Activated CD4-positive, alpha-beta T cell treated with anti-CD3 and anti-CD28 coated beads, Interleukin-2, amount 50 U/mL, for 16 hours (primary cell): ENCODE measurements around the gene SHLD2.
"Not testable (repeated sequence)": the region's sequence is repeated elsewhere in the genome, so short reads cannot be mapped to it uniquely, and the experiment has no call there.

Experiments used
- DNase-seq: peaks from one replicate; pipeline ENCODE4 v3.0.0-alpha.2; 2020

The SHLD2 gene, protein sequence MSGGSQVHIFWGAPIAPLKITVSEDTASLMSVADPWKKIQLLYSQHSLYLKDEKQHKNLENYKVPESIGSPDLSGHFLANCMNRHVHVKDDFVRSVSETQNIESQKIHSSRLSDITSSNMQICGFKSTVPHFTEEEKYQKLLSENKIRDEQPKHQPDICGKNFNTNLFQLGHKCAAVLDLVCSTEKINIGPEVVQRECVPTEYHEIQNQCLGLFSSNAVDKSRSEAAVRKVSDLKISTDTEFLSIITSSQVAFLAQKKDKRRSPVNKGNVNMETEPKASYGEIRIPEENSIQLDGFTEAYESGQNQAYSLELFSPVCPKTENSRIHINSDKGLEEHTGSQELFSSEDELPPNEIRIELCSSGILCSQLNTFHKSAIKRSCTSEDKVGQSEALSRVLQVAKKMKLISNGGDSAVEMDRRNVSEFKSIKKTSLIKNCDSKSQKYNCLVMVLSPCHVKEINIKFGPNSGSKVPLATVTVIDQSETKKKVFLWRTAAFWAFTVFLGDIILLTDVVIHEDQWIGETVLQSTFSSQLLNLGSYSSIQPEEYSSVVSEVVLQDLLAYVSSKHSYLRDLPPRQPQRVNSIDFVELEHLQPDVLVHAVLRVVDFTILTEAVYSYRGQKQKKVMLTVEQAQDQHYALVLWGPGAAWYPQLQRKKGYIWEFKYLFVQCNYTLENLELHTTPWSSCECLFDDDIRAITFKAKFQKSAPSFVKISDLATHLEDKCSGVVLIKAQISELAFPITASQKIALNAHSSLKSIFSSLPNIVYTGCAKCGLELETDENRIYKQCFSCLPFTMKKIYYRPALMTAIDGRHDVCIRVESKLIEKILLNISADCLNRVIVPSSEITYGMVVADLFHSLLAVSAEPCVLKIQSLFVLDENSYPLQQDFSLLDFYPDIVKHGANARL

DNA sequence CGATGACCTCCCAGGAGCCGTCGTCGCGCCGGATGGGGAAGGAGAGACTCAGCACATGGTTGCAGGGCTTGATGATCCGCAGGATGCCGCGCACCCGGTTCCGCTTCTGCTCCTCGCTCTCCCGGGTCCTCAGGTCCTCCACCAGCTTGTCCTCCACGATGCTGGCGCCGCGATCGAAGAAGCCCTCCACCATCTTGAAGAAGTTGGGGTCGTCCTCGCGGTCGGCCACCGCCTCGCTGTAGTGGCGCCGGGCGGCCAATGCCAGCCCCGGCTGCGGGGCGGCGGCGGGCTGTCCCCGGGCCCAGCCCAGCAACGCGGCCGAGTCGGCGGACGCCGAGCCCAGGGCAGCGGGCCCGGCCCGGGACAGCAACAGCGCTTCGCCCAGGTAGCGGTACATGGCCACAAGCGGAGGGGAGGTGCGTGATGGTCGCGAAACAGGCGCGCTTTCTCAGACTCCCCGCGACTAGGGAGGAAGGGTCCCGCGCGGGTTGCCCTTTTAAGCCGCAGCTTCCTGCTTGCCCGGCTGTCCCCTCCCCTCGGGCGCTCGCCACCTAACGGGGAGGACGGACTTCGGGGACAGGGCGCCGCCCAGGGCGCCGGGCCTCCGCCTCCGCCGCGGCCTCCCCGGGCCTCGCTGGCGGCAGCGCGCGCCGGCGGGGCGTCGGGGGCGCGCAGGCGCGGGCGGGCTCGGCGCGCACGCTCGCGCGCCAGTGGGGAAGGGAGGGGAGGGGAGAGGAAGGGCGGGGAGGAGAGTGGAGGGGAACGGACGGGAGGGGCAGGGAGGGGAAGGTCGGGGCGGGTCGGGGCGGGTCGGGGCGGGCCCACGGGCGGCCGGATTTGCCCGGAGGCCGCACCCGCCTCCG is at the start of gene SHLD2, which contains the start of gene GLUD1:
SHLD2 (plus strand) TSS at position 834 of the 863 bp plus-strand sequence. CDS start 56,149 bp downstream, outside the sequence.
GLUD1 (minus strand) TSS at position 471 of the 863 bp plus-strand sequence; CDS start at position 397, 74 bp downstream.
- DNase-seq, result peak; percentile 95

DNA sequence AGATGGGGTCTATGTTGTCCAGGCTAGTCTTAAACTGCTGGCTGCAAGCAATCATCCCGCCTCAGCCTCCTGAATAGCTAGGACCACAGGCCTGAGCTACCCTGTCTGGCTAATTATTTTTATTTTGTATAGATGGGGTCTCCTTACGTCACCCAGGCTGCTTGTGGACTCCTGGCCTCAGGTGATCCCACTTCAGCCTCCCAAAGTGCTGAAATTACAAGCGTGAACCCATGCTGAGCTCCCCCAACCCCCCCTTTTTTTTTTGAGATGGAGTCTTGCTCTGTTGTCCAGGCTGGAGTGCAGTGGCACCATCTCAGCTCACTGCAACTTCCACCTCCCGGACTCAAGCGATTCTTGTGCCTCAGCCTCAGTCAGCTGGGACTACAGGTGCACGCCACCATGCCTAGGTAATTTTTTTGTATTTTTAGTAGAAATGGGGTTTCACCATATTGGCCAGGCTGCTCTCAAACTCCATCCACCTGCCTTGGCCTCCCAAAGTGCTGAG is 49.5 kb upstream of the SHLD2 start:
- no peak for DNase-seq

DNA sequence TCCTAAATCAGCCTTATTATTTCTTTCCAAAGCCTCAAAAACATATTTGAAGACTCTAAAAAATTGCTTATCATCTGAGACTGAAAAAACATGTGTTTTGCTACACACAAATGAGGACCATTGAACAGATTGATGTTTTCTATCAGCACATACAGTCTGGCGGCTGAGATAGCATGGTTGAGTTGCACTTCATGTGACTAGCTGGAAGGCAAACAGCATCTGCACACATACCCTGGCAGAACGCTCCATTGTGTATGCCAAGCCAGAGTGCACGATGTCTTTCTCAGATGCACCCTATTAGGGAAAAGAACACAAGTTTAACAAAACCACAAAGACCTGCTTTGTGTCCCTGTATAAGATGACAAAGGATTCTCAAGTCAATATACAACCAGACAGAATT is 41.9 kb upstream of the SHLD2 start:
- DNase-seq, result no peak

DNA sequence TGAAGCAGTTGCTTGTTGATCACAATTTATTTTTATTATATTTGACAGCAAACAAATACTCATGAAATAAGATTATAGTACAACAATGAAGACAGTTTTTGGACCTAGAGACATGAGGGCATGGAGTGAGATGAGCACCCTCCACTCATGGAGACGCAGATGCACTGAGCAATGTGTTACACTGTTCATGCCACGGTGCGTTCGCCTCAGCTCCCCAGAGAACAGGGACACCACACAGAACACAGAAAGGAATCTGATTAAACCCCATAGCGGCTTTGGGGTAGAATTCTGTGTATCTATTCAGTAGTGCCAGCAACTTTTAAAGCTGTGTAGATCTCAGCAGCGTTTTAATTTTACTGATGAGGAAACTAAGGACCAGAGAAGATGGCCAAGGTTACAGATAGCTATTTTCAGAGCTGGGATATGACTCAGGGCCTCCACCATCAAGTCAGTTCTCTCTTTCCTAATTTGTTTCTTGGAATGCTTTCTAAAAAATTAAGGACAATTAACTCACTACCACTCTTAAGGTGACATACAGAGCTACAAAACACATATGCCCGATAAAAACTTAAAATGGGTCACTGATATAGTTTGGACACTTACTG is 41.3 kb upstream of the SHLD2 start:
- no peak for DNase-seq

DNA sequence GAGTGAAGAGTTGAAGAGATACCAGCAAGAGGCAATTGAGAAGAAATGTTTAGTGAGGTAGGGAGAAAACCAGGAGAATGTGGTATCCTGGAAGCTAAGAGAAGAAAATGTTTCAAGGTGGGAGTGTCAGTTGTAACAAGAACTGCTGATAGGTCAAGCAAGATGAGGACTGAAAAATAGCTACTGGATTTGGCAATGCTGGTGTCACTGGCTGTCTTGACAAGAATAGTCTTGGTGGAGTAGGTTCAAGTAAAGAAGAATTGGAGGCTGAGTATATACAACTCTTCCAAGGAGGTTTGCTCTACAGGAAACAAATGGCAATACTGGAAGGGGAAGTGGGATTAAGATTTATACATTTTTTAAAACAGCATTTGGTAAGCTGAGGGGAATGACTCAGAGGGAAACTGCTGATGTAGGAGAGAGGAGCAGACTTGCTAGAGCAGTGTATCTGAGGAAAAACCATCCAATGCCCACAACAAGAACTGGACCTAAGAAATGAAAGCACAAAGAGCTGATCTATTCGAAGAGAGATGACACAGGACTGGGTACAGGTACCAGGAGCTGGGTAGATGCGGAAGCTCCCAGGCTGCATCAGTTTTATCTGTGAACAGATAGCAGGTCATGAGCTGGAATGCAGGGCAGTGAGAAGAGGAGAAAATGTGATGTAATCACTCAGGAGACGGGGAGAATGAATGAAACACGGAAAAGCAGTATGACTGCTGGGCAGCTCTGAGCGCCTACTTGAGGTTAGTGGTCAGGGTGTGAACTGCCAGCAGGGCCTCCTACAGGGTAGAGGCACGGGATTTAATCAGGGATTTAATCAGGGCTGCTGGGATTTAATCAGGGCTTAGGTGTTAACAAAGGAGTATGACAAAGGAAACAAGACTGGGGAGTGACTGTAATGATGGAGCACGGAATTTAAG is 40.4 kb upstream of the SHLD2 start:
- DNase-seq, result peak; percentile 70

DNA sequence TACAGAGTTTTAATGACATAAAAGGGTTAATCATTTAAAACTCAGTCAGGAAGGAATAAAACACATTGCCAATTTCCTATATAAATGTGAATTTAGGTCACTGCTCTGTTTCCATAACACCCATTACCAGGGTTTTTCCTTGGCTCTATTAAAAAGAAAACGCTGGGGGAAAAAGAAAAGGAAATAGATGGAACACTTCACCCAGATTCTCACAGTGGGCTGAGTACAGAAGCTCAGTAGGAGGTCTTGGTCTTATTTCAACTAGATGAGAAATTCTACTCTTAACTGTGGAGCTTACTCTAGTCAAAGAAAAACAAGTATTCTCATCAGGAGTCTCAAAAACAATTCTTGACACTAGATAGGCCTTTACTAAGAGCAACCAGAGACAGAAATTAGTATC is 36.8 kb upstream of the SHLD2 start:
- DNase-seq, result no peak

DNA sequence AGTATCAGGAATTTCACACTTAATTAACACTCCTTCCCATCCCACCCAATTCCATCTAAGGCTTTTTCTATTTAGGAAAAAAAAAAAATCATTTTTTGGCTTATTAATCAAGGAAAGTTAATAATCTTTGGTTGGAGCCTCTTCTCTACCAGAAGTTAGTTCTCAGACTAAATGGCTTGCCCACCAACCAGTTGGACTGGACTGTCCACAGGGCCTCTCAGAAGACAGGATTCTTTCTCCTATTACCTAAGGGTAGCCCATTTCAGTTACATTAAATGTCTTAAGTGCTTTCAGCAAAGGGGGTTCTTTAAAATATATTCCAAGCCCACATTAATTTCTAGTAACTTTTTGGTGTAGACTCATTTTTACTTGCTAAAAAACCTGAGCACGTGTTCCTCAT is 35.6 kb upstream of the SHLD2 start:
- no peak for DNase-seq

DNA sequence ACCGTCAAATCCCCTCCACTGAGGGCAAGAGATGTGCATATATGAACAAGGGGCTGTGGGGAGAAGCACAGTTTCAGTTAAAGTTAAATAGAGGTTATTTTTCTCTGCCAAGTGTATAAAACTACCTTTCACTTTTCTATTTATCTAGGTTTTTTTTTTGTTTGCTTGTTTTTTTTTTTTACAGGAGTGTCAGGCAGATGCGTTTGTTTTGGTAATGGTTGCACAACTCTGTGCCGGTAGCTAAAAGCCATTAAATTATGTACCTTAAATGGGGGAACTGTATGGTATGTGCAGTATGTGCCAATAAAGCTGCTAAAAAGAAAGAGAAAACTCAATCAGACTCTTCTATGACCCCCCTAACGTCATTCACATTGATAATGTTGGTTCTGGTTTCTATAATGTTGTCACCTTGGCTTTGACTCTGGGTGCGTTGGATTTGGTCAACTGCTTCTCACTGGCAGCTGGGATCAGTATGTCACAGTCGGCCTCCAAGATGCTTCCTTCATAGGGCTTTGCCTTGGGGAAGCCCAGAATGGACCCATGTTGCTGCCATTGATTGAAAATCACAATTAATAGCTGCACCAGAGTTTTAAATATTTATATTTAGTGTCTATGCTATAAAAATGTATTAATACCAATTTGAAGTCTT is 34.6 kb upstream of the SHLD2 start:
- DNase-seq, result no peak

DNA sequence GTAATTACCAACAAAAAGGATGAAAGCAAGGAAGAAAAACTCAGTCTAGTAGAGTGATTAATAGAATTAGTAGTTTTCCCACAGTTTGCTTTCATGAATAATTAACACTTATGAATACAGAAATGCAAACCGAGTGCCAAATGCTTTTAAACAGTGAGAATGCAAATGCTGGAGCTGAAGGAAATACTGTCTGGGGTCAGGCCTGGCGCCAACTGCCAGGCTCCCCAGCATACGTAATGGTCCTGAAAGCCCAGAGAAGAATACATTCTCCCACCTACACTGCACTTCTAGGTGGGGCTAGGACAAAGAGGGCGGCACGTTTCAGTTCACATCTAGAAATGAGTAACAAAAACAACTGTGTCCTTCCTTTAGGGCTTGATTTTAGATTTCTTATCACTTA is 30.4 kb upstream of the SHLD2 start:
- no peak for DNase-seq

DNA sequence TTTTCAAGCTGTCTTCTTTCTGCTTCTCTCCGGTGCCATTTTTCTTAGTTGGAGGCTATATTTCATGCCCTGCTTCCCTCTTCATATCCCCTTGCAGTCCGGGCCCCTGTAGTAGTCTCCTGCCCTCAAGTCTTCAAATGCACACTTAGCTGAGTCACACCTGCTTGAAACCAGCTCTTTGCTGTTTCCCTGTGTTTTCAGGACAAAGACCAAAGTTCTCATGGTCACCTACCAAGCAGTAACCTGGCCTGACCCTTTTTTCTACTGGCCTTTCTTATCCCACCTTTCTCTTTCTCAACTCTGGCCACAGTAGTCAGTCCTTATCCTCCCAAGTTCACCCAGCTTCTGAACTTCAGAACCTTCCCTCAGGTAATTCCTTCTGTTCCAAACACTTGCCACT is 28.8 kb upstream of the SHLD2 start:
- DNase-seq, result no peak

DNA sequence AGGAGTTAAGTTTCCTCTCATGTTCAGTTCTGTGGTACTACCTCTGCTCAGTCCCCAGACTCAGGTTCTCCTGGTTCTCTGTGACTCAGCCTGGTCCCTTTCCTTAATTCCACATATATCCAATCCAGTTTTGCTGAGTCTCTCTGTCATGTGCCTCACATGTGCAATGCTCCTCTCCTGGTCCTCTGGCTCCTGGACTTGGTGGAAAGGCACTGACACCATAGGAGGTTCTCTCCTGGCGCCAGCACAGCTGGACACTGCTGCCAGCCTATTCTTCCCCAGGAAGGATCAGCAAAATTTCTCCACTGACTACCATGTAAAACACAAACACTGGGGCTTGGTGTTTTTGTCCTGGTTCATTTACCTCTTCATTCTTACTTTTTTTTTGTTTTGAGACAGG is 28.1 kb upstream of the SHLD2 start:
- no peak for DNase-seq

DNA sequence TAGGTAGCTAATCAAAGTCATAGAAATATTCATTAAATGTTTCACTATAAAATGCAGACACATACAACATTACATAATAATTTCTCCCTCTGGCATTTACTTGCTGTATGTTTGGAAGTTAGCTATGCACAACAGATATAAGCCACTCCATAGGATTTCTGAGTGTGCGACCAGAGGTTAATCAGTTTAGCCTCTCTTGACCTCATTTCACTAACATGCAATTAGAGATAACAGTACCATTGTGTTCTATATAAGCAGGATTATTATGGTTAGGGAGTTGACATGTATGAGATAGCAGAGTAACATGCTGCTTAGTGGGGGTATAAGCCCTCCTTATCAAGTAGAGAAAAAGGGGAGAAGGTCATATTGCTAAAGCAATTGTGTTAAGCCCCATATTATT is 26.7 kb upstream of the SHLD2 start:
- DNase-seq, result no peak

DNA sequence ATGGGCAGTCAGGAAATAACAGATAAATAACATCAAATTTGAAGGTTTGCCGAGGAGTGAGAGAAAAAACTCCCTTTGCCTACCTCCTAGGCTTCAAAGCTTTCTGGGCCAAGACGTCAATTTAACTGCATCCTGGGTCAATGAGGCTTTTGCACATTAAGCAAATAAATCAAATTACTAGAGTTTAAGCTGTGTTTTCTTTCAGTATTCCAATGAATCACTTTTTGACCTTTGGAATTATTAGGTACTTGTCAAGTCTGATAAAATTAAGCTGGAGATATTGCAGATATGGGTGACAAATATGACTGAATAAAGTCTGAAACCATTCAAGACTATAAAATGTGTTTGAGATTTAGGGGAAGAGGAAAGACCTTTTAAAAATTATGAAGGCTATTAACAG is 22.6 kb upstream of the SHLD2 start:
- no peak for DNase-seq

DNA sequence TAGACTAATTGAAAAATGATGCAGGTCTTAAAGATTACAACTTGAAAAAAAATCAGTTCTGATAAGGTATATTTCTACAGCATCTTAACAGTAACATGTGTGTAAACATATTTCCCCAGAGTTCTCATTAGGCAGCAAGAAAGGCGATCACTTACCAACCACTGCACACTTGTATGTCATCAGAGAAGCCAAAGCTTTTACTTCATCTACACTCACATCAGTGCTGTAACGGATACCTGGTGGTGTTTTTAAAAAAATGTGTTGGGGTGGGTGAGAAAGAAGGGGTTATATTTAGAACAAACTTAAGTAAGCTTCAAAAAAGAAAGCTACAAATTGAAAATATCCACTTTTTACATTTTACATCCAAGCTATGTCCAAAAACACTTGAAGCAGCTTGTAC is 18.6 kb upstream of the SHLD2 start:
- DNase-seq, result not testable (repeated sequence)

DNA sequence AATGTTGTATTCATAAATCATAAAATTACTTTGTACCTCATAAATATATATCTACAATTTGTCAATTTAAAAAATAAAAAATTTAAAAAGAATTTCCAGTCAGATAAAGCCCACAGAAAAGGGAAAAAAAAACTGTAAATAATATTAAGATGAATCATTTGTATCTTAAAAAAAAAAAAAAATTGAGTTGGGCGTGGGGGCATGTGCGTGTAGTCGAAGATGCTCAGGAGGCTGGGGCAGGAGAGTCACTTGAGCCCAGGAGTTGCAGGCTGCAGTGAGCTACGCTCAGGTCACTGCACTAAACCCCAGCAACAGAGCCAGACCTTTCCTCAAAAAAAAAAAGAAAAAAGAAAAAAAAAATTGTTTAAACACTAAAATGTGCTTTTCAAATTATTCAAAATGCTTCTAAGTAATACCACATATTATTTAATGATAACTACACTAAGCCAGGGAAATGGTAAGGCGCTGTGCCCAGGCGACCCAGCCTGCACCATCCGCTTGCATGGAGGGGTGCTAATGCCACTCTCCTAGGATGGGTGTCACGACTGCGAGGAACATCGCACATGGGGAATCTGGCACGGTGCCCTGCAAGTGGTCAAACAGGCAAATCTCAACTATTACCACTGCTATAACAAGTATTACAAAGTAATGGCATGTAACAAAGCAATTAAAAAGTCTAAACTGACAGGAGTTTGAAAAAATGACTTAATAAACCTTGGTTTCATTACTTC is 15.7 kb upstream of the SHLD2 start:
- no peak for DNase-seq

DNA sequence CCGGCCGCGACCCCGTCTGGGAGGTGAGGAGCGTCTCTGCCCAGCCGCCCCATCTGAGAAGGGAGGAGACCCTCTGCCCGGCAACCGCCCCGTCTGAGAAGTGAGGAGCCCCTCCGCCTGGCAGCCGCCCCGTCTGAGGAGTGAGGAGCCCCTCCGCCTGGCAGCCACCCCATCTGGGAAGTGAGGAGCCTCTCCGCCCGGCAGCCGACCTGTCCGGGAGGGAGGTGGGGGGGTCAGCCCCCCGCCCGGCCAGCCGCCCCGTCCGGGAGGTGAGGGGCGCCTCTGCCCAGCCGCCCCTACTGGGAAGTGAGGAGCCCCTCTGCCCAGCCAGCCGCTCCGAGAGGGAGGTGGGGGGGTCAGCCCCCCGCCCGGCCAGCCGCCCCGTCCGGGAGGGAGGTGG is 14.4 kb upstream of the SHLD2 start:
- not testable (repeated sequence) for DNase-seq

DNA sequence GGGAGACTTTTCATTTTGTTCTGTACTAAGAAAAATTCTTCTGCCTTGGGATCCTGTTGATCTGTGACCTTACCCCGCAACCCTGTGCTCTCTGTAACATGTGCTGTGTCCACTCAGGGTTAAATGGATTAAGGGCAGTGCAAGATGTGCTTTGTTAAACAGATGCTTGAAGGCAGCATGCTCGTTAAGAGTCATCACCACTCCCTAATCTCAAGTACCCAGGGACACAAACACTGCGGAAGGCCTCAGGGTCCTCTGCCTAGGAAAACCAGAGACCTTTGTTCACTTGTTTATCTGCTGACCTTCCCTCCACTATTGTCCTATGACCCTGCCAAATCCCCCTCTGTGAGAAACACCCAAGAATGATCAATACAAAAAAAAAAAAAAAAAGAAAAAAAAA is 13.4 kb upstream of the SHLD2 start:
- not testable (repeated sequence) for DNase-seq

DNA sequence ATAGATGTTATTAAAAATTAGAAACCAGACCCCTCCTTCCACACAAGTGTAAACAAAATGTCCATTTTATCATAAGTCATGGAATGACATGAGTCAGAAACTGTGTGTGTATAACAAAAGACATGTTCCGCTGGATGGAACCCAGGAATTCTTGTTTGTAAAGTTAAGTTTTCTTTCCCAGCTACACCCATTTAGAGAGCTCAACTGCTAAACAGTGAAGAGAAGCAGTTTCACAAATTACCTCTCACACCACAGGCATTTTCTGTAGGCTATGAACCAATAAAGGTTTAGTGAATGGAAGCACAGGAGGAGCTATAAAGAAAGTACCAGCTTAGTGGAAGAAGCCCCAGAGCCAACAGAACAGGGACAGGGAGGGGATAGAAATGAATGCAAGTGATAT is 12.8 kb upstream of the SHLD2 start:
- DNase-seq, result not testable (repeated sequence)

DNA sequence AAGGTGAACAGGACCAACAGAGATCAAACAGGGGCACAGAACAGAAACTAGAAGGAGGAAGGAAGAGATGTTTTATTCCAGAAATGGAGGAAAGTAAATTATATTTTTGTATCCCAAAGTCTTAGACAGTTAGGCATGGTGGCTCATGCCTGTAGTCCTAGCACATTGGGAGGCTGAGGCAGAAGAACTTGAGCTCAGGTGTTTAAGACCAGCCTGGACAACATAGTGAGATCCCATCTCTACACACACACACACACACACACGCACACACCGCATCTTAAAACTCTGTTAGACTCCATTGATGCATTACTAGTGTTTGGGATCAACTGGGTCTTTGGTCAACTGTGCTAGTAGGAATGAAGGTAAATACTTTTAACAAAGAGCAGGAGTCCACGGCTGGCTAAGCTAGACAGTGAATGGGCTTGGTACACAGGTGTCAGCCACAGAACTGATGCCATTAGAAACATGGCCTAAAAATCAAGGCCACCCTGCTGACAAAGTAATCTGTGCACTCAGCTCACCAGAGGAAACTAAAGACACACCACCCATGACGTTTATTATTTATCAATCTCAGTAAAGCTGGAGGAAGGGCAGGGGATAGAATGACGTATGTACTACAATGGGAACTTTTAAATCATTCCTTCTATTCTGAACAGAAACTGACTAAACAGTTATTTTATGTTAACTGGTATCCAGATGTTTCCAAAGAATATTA is 11.3 kb upstream of the SHLD2 start:
- peak; percentile 69 for DNase-seq
